ENCODE results near the gene CPEB1.

GRCh38 chr15:82587805-82588204, 59.4 kb downstream of the CPEB1 start:
- TF ChIP-seq CTCF (IDR thresholded peaks at IDR 0.05; ENCODE audit: insufficient read depth, low read length), result no peak
- TF ChIP-seq POLR2AphosphoS5 (IDR thresholded peaks at IDR 0.05; ENCODE audit: low read depth), result no peak
- TF ChIP-seq REST (IDR thresholded peaks at IDR 0.05; ENCODE audit: insufficient replicate concordance, low read depth), result no peak
- no peak for TF ChIP-seq SPI1 (IDR thresholded peaks at IDR 0.05; ENCODE audit: borderline replicate concordance, low read depth)

Data from HL-60 (cell line).